ENCODE data around the gene SEMA3A. TPM values are rescaled to one million over a fixed set of nuclear protein-coding genes. Genes with fewer than 3 reads are reported as not detected.

The SEMA3A gene
- total RNA-seq, 4 donors from 2014 or later, result 3.1 to 88.9 (median 6.5) TPM

- no peak for TF ChIP-seq POLR2A (IDR thresholded peaks at IDR 0.05)
- TF ChIP-seq CTCF (IDR thresholded peaks at IDR 0.05), result no peak
- no peaks in the 10 kb centered on the region for H3K36me3 ChIP-seq
- H3K27ac ChIP-seq, result no peak overlapping the region
- H3K4me1 ChIP-seq, result no peaks in the 10 kb centered on the region
- H3K9me3 ChIP-seq, result no peaks in the 10 kb centered on the region
- DNase-seq, result no peak
- intact Hi-C loops (cut with DNase I; ENCODE audit: low total_unique reads), result no loop called here
- no peak overlapping the region for H3K4me3 ChIP-seq
- no peaks in the 10 kb centered on the region for H3K27me3 ChIP-seq
Observed at GRCh38 chr7:84134169-84134568, 60.4 kb downstream of the SEMA3A start.

- no peaks in the 10 kb centered on the region for H3K27me3 ChIP-seq
- no peak overlapping the region for H3K4me3 ChIP-seq
- no peaks in the 10 kb centered on the region for H3K9me3 ChIP-seq
- H3K27ac ChIP-seq, result no peak overlapping the region
- intact Hi-C loops (cut with DNase I; ENCODE audit: low total_unique reads), result no loop called here
- H3K36me3 ChIP-seq, result no peaks in the 10 kb centered on the region
- no peak for DNase-seq
- no peak for TF ChIP-seq CTCF (IDR thresholded peaks at IDR 0.05)
- TF ChIP-seq POLR2A (IDR thresholded peaks at IDR 0.05), result no peak
- no peaks in the 10 kb centered on the region for H3K4me1 ChIP-seq
Observed at GRCh38 chr7:84125654-84126053, 68.9 kb downstream of the SEMA3A start.

- no peak for DNase-seq
- H3K27me3 ChIP-seq, result no peaks in the 10 kb centered on the region
- H3K9me3 ChIP-seq, result no peaks in the 10 kb centered on the region
- H3K4me1 ChIP-seq, result no peaks in the 10 kb centered on the region
- no peak overlapping the region for H3K27ac ChIP-seq
- H3K4me3 ChIP-seq, result no peak overlapping the region
- TF ChIP-seq POLR2A (IDR thresholded peaks at IDR 0.05) (no peak), CTCF (IDR thresholded peaks at IDR 0.05) (no peak)
- intact Hi-C loops (cut with DNase I; ENCODE audit: low total_unique reads), result no loop called here
- no peaks in the 10 kb centered on the region for H3K36me3 ChIP-seq
Observed at GRCh38 chr7:84123965-84124547, 70.5 kb downstream of the SEMA3A start.

- Histone ChIP-seq H3K27ac (no peak overlapping the region), H3K9me3 (no peaks in the 10 kb centered on the region), H3K36me3 (no peaks in the 10 kb centered on the region), H3K4me3 (no peak overlapping the region), H3K27me3 (no peaks in the 10 kb centered on the region), H3K4me1 (no peaks in the 10 kb centered on the region)
- TF ChIP-seq POLR2A (IDR thresholded peaks at IDR 0.05) (no peak), CTCF (IDR thresholded peaks at IDR 0.05) (no peak)
- intact Hi-C loops (cut with DNase I; ENCODE audit: low total_unique reads), result no loop called here
- DNase-seq, result no peak
Observed at GRCh38 chr7:84122582-84123360, 71.8 kb downstream of the SEMA3A start.

- Histone ChIP-seq H3K9me3 (no peaks in the 10 kb centered on the region), H3K4me1 (no peaks in the 10 kb centered on the region), H3K27ac (no peak overlapping the region), H3K27me3 (no peaks in the 10 kb centered on the region), H3K36me3 (no peaks in the 10 kb centered on the region), H3K4me3 (no peak overlapping the region)
- no peak for TF ChIP-seq CTCF (IDR thresholded peaks at IDR 0.05)
- TF ChIP-seq POLR2A (IDR thresholded peaks at IDR 0.05), result no peak
- no peak for DNase-seq
- intact Hi-C loops (cut with DNase I; ENCODE audit: low total_unique reads), result no loop called here
Observed at GRCh38 chr7:84117304-84117703, 77.3 kb downstream of the SEMA3A start.
